ENCODE results near the gene RELL2. TPM values are rescaled to one million over a fixed set of nuclear protein-coding genes. Genes with fewer than 3 reads are reported as not detected.

The RELL2 gene
- total and polyA plus RNA-seq, 2 experiments from 2014 or later = 2.1 to 2.8 TPM

- peak overlapping the region; percentile 77 for H3K9ac ChIP-seq
- H3K4me2 ChIP-seq (ENCODE audit: unreplicated experiment) = peak overlapping the region; percentile 57
- TF ChIP-seq EZH2 (IDR thresholded peaks at IDR 0.05; ENCODE audit: insufficient read depth, poor library complexity, severe bottlenecking) (no peak), EZH2phosphoT487 (IDR thresholded peaks at IDR 0.05; ENCODE audit: insufficient read depth, low read depth) (no peak)
- peaks cover 12% of the 10 kb centered on the region; the same call in 1 of the 2 replicates for H3F3A ChIP-seq (ENCODE audit: insufficient read depth)
- peaks cover 11% of the 10 kb centered on the region for H3K4me1 ChIP-seq (ENCODE audit: insufficient read depth)
- H3K9me2 ChIP-seq (ENCODE audit: insufficient read depth) = no peaks in the 10 kb centered on the region
- no peaks in the 10 kb centered on the region for H3K79me2 ChIP-seq (ENCODE audit: insufficient read depth)
- H3K36me3 ChIP-seq (ENCODE audit: low read depth) = no peaks in the 10 kb centered on the region
- no peak for DNase-seq
- peak overlapping the region; percentile 58 for H3K4me3 ChIP-seq
- in situ Hi-C loops (cut with MboI) = loop anchor here (25.0 kb wide), 1 partner anchor 456 kb away; no protein-coding TSS in a partner anchor
- 65 to 73% methylated on average over 2 of the region's 2 CpGs for WGBS, 2 experiments (ENCODE audit: low coverage in 1 of 2, low lambda C conversion rate in 2 of 2, missing lambda C conversion rate in 2 of 2)
- H3K27me3 ChIP-seq (replicated peaks; ENCODE audit: insufficient read depth) = no peaks in the 10 kb centered on the region
- H3K27ac ChIP-seq = peak overlapping the region; percentile 55
- H4K20me1 ChIP-seq (ENCODE audit: insufficient read depth) = no peaks in the 10 kb centered on the region
- H3K9me3 ChIP-seq (ENCODE audit: low read depth) = no peaks in the 10 kb centered on the region
- H2AFZ ChIP-seq = peak overlapping the region; percentile 82
These were observed 44.5 kb downstream of the RELL2 start for GRCh38 chr5:141681295-141681694.

DNA sequence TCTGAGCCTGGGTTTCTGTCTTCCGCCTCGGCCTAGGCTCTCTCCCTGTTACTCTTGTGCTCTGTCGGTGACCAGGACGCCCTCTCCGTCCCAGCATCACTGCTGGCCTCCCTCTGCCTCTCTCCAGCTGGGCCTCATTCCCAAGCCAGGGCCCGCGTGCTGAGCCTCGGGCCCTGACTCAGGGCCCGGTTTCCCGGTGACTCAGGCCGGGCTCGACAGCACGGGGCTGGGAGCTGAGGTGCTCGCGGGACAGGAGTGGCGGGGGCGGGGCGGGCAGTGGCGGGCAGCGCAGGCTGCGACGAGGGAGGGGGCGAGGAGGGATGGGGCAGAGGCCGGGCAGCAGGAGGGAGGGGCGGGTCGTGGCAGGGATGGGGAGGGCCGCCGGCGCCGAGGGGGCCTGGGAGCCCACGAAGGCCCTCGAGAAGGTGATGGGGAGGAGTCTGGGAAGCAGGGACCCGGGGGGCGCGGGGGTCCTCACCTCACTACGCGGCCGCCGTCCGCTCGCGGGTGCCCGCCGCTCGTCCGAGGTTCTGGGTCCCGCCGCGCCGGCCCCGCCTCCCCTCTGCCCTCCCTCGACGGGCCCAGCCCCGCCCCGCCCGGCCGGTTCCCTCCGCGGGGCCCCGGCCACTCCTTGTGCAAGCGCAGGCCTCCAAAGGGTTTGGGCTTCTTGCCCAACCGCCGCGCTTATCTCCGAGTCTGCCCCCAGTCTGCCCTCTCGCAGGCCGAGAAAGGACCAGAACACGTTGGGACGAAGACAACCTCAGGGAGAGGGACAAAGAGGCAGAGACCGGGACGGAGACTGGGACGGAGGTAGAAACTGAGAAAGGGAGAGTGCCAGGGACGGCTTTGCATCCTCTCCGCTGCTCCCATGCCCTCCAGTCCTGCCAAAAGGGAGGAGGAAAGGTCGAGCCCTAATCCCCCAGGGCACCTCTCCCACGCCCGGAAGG lies 45.2 kb downstream of the RELL2 start, which contains the start of gene ARAP3:
TSS of gene ARAP3 (minus strand) at position 536 of the 947 bp plus-strand sequence. CDS start 1,744 bp downstream, outside the sequence.
- no peak for TF ChIP-seq EZH2 (IDR thresholded peaks at IDR 0.05; ENCODE audit: insufficient read depth, poor library complexity, severe bottlenecking)
- no peak for TF ChIP-seq EZH2phosphoT487 (IDR thresholded peaks at IDR 0.05; ENCODE audit: insufficient read depth, low read depth)
- Histone ChIP-seq H3K4me2 (ENCODE audit: unreplicated experiment) (peak within 1 kb of the TSS; percentile 57), H3F3A (ENCODE audit: insufficient read depth) (peaks cover 12% of the 10 kb centered on the region; the same call in 1 of the 2 replicates), H2AFZ (peak within 1 kb of the TSS; percentile 82), H4K20me1 (ENCODE audit: insufficient read depth) (no peaks in the 10 kb centered on the region), H3K4me1 (ENCODE audit: insufficient read depth) (peaks cover 11% of the 10 kb centered on the region), H3K9ac (peak within 1 kb of the TSS; percentile 77), H3K79me2 (ENCODE audit: insufficient read depth) (no peaks in the 10 kb centered on the region), H3K27me3 (replicated peaks; ENCODE audit: insufficient read depth) (no peaks in the 10 kb centered on the region), H3K9me2 (ENCODE audit: insufficient read depth) (no peaks in the 10 kb centered on the region), H3K4me3 (peak within 1 kb of the TSS; percentile 58), H3K36me3 (ENCODE audit: low read depth) (no peaks in the 10 kb centered on the region), H3K9me3 (ENCODE audit: low read depth) (no peaks in the 10 kb centered on the region), H3K27ac (peak within 1 kb of the TSS; percentile 55)
- DNase-seq = peak; percentile 96
- whole genome bisulfite sequencing, 2 experiments (ENCODE audit: low coverage in 1 of 2, low lambda C conversion rate in 2 of 2, missing lambda C conversion rate in 2 of 2) = 10 to 12% methylated on average over 29 to 58 of the region's 77 CpGs
- in situ Hi-C loops (cut with MboI) = loop anchor here (25.0 kb wide), 1 partner anchor 455 kb away; no protein-coding TSS in a partner anchor

GRCh38 chr5:141683596-141684141 lies 46.9 kb downstream of the RELL2 start:
- Histone ChIP-seq H2AFZ (no peak overlapping the region), H3F3A (ENCODE audit: insufficient read depth) (peaks cover 12% of the 10 kb centered on the region; the same call in 1 of the 2 replicates), H3K4me2 (ENCODE audit: unreplicated experiment) (no peak overlapping the region), H3K27ac (no peak overlapping the region), H4K20me1 (ENCODE audit: insufficient read depth) (no peaks in the 10 kb centered on the region), H3K9me3 (ENCODE audit: low read depth) (no peaks in the 10 kb centered on the region), H3K27me3 (replicated peaks; ENCODE audit: insufficient read depth) (no peaks in the 10 kb centered on the region), H3K9ac (no peak overlapping the region), H3K4me1 (ENCODE audit: insufficient read depth) (peaks cover 11% of the 10 kb centered on the region), H3K4me3 (no peak overlapping the region), H3K9me2 (ENCODE audit: insufficient read depth) (no peaks in the 10 kb centered on the region), H3K36me3 (ENCODE audit: low read depth) (no peaks in the 10 kb centered on the region), H3K79me2 (ENCODE audit: insufficient read depth) (no peaks in the 10 kb centered on the region)
- in situ Hi-C loops (cut with MboI) = loop anchor here (25.0 kb wide), 1 partner anchor 454 kb away; no protein-coding TSS in a partner anchor
- no peak for TF ChIP-seq EZH2phosphoT487 (IDR thresholded peaks at IDR 0.05; ENCODE audit: insufficient read depth, low read depth)
- TF ChIP-seq EZH2 (IDR thresholded peaks at IDR 0.05; ENCODE audit: insufficient read depth, poor library complexity, severe bottlenecking) = no peak
- no peak for DNase-seq

GRCh38 chr5:141685591-141685990 lies 48.8 kb downstream of the RELL2 start:
- H3K4me3 ChIP-seq = no peak overlapping the region
- H3K9ac ChIP-seq = no peak overlapping the region
- H4K20me1 ChIP-seq (ENCODE audit: insufficient read depth) = no peaks in the 10 kb centered on the region
- no peak overlapping the region for H3K4me2 ChIP-seq (ENCODE audit: unreplicated experiment)
- no peak overlapping the region for H2AFZ ChIP-seq
- no peaks in the 10 kb centered on the region for H3K79me2 ChIP-seq (ENCODE audit: insufficient read depth)
- TF ChIP-seq EZH2phosphoT487 (IDR thresholded peaks at IDR 0.05; ENCODE audit: insufficient read depth, low read depth) (no peak), EZH2 (IDR thresholded peaks at IDR 0.05; ENCODE audit: insufficient read depth, poor library complexity, severe bottlenecking) (no peak)
- H3K27ac ChIP-seq = no peak overlapping the region
- H3F3A ChIP-seq (ENCODE audit: insufficient read depth) = peaks cover 12% of the 10 kb centered on the region; the same call in 1 of the 2 replicates
- no peaks in the 10 kb centered on the region for H3K36me3 ChIP-seq (ENCODE audit: low read depth)
- no peaks in the 10 kb centered on the region for H3K9me2 ChIP-seq (ENCODE audit: insufficient read depth)
- DNase-seq = no peak
- in situ Hi-C loops (cut with MboI) = loop anchor here (25.0 kb wide), 1 partner anchor 452 kb away; no protein-coding TSS in a partner anchor
- 91 to 96% methylated on average over 1 of the region's 1 CpG for WGBS, 2 experiments (ENCODE audit: low coverage in 1 of 2, low lambda C conversion rate in 2 of 2, missing lambda C conversion rate in 2 of 2)
- H3K4me1 ChIP-seq (ENCODE audit: insufficient read depth) = peaks cover 10% of the 10 kb centered on the region
- peaks cover 8% of the 10 kb centered on the region; the same call in 1 of the 2 replicates for H3K27me3 ChIP-seq (replicated peaks; ENCODE audit: insufficient read depth)
- no peaks in the 10 kb centered on the region for H3K9me3 ChIP-seq (ENCODE audit: low read depth)

Measured in GM23248 (cell line).